Central memory CD8-positive, alpha-beta T cell (primary cell): ENCODE measurements around the gene SPATS1.
A peak's percentile ranks its signal among the peaks of the same experiment; 100 is the strongest.

ENCODE experiments used
- ATAC-seq: fragments of 150-1000 bp; cut with Tn5 transposase; replicated peaks from 2 replicates; pipeline ENCODE4 v1.10.0; 2022; ENCODE audit warnings: mild to moderate bottlenecking, moderate FRiP score, moderate number of reproducible peaks; ENCODE audit not compliant: poor library complexity, severe bottlenecking; ENCODE audit errors: extremely low read depth
- DNase-seq, 2 donors: peaks; one replicate each; pipeline ENCODE4 v3.0.0; 2021; ENCODE audit warnings: low spot score in 2 of 2
- H3K27ac Mint-ChIP-seq: one replicate; pipeline ENCODE4 v1.8.0; 2022; ENCODE audit warnings: low read depth, mild to moderate bottlenecking, moderate library complexity, mixed read lengths
- H3K27me3 Mint-ChIP-seq: one replicate; pipeline ENCODE4 v1.8.0; 2022; ENCODE audit warnings: mixed read lengths
- H3K36me3 Mint-ChIP-seq: one replicate; pipeline ENCODE4 v1.8.0; 2022; ENCODE audit warnings: mild to moderate bottlenecking, moderate library complexity, mixed read lengths; ENCODE audit not compliant: insufficient read depth
- H3K4me1 Mint-ChIP-seq: one replicate; pipeline ENCODE4 v1.8.0; 2022; ENCODE audit warnings: mixed read lengths
- H3K4me3 Mint-ChIP-seq: one replicate; pipeline ENCODE4 v1.8.0; 2022; ENCODE audit warnings: mild to moderate bottlenecking, moderate library complexity, mixed read lengths
- H3K9me3 Mint-ChIP-seq: one replicate; pipeline ENCODE4 v1.8.0; 2022; ENCODE audit warnings: mixed read lengths

SPATS1 gene

GRCh38 chr6:44359973-44360372 lies 17.5 kb downstream of the SPATS1 start:
- H3K27ac Mint-ChIP-seq, result no peak overlapping the region
- H3K9me3 Mint-ChIP-seq, result no peaks in the 10 kb centered on the region
- H3K27me3 Mint-ChIP-seq, result peaks cover 70% of the 10 kb centered on the region
- H3K4me3 Mint-ChIP-seq, result no peak overlapping the region
- no peaks in the 10 kb centered on the region for H3K36me3 Mint-ChIP-seq
- ATAC-seq, result no peak
- no peak for DNase-seq
- H3K4me1 Mint-ChIP-seq, result no peaks in the 10 kb centered on the region

DNA sequence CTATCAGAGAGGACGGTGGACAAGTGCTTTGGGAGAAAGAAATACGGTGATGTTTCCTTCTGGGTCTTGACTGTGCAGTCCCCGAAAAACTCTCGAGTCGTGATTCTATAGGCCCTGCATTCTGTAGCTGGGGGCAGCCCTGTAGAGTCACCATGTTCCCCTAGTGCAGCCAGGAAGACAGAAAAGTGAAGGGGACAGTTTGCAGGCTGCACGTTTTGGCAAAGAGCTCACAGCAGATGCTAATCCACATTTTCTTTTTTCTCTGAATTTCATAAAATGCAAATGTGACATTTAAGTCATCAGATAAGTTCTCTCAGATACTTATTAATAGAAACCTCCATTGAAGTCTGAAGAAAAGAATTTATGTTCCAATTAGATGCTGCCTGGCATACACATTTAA lies 19.5 kb downstream of the SPATS1 start:
- Mint-ChIP-seq H3K27ac (no peak overlapping the region), H3K36me3 (no peaks in the 10 kb centered on the region), H3K9me3 (no peaks in the 10 kb centered on the region), H3K27me3 (peaks cover 63% of the 10 kb centered on the region), H3K4me1 (no peaks in the 10 kb centered on the region), H3K4me3 (no peak overlapping the region)
- ATAC-seq (no peak), DNase-seq (no peak)

GRCh38 chr6:44363377-44363926 lies 21.0 kb downstream of the SPATS1 start:
- DNase-seq (no peak), ATAC-seq (no peak)
- Mint-ChIP-seq H3K4me3 (no peak overlapping the region), H3K9me3 (no peaks in the 10 kb centered on the region), H3K27ac (no peak overlapping the region), H3K27me3 (peaks cover 60% of the 10 kb centered on the region), H3K4me1 (no peaks in the 10 kb centered on the region), H3K36me3 (no peaks in the 10 kb centered on the region)

DNA sequence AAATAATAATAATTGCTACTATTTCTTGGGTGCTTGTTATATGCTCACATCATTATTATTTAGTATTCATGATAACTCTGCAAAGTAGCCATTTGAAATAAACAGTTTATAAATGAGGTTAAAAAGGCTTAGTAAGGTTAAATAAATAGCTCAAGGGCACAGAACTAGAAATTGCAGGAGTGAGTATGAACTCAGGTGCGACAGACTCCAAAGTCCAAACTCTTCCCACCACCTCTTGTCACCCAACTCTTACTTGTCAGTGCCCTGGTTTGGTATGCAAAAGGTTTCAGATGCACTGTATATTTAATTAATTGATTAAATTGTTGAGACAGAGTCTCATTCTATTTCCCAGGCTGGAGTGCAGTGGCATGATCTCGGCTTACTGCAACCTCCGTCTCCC lies 24.3 kb downstream of the SPATS1 start:
- no peaks in the 10 kb centered on the region for H3K36me3 Mint-ChIP-seq
- H3K4me3 Mint-ChIP-seq, result no peak overlapping the region
- H3K4me1 Mint-ChIP-seq, result no peaks in the 10 kb centered on the region
- ATAC-seq (no peak), DNase-seq (no peak)
- no peak overlapping the region for H3K27ac Mint-ChIP-seq
- H3K27me3 Mint-ChIP-seq, result peaks cover 62% of the 10 kb centered on the region
- H3K9me3 Mint-ChIP-seq, result no peaks in the 10 kb centered on the region

DNA sequence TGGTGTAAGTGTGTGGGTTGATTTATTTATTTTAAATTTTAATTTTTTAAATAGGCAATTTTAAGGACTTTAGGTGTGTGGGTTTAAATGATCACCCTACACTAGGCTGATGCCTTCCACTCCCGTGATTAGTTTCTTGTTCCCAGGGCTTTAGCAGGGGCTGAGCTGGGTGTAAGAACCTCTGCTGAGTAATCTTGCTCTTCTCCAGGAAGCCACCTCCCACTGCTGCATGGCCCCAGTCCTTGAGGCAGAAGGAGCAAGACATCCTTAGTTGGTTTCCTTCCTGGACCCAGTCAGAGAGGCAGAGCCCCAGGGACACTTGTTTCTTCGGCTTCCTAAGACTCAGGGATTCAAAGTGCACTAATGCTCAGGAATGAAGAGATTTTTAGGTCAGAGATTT lies 25.2 kb downstream of the SPATS1 start:
- Mint-ChIP-seq H3K27ac (no peak overlapping the region), H3K4me1 (no peaks in the 10 kb centered on the region), H3K27me3 (peaks cover 54% of the 10 kb centered on the region), H3K4me3 (no peak overlapping the region), H3K9me3 (no peaks in the 10 kb centered on the region), H3K36me3 (no peaks in the 10 kb centered on the region)
- ATAC-seq (no peak), DNase-seq (no peak)

- Mint-ChIP-seq H3K4me3 (no peak overlapping the region), H3K4me1 (no peaks in the 10 kb centered on the region), H3K9me3 (no peaks in the 10 kb centered on the region), H3K27me3 (peaks cover 40% of the 10 kb centered on the region), H3K36me3 (peaks cover 2% of the 10 kb centered on the region), H3K27ac (no peak overlapping the region)
- ATAC-seq (no peak), DNase-seq (no peak)
These were observed 30.6 kb downstream of the SPATS1 start for GRCh38 chr6:44373051-44373450.

DNA sequence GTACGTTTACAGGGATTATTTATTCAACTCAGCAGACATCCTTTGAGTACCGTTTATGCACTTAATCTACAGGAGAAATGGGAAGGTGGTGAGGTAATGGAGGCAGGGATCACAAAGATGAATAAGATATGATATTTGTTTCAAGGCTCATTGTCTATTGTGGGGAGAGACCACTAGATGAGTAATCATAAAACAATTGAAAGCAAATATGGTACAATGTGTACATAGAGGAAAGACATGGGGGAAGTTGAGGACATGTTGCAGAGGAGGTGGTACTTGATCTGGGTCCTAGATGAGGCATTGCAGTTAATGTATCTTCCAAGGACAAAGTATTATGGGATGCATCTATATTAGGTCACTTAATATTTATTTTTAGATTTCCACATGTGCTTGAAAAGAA lies 31.3 kb downstream of the SPATS1 start:
- Mint-ChIP-seq H3K4me3 (no peak overlapping the region), H3K9me3 (no peaks in the 10 kb centered on the region), H3K36me3 (peaks cover 2% of the 10 kb centered on the region), H3K27ac (no peak overlapping the region), H3K27me3 (peaks cover 36% of the 10 kb centered on the region), H3K4me1 (no peaks in the 10 kb centered on the region)
- DNase-seq, result no peak
- no peak for ATAC-seq

- Mint-ChIP-seq H3K36me3 (peaks cover 2% of the 10 kb centered on the region), H3K4me3 (no peak overlapping the region), H3K27me3 (peaks cover 36% of the 10 kb centered on the region), H3K4me1 (no peaks in the 10 kb centered on the region), H3K9me3 (no peaks in the 10 kb centered on the region), H3K27ac (no peak overlapping the region)
- no peak for DNase-seq
- no peak for ATAC-seq
These were observed 32.6 kb downstream of the SPATS1 start for GRCh38 chr6:44375071-44375470.

GRCh38 chr6:44377484-44377883 lies 35.0 kb downstream of the SPATS1 start:
- H3K4me3 Mint-ChIP-seq, result no peak overlapping the region
- H3K4me1 Mint-ChIP-seq, result no peaks in the 10 kb centered on the region
- no peaks in the 10 kb centered on the region for H3K9me3 Mint-ChIP-seq
- H3K27ac Mint-ChIP-seq, result no peak overlapping the region
- no peak for DNase-seq
- ATAC-seq, result no peak
- peaks cover 2% of the 10 kb centered on the region for H3K36me3 Mint-ChIP-seq
- peaks cover 37% of the 10 kb centered on the region for H3K27me3 Mint-ChIP-seq

- Mint-ChIP-seq H3K36me3 (peaks cover 2% of the 10 kb centered on the region), H3K4me3 (no peak overlapping the region), H3K4me1 (no peaks in the 10 kb centered on the region), H3K9me3 (no peaks in the 10 kb centered on the region), H3K27me3 (peaks cover 37% of the 10 kb centered on the region), H3K27ac (no peak overlapping the region)
- no peak for ATAC-seq
- no peak for DNase-seq
These were observed 35.5 kb downstream of the SPATS1 start for GRCh38 chr6:44377971-44378370.

DNA sequence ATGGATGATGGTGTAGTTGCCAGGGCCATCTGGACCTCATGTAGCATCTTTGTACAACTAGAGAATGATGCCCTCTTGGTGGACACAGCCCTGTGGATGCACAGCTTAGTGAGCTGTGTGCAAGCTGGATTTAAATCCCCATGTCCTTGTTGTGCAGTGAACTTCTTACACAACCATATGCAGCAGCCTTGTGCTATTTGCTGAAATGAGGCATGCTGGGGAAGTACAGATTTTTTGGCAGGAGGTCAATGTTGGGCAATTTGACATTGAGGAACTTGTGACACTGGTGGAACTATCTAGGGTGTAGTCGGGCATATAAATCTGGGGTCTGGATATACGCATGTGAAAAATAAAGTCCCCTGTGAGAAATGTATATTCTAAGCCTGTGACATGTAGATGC lies 39.3 kb downstream of the SPATS1 start:
- Mint-ChIP-seq H3K36me3 (no peaks in the 10 kb centered on the region), H3K9me3 (no peaks in the 10 kb centered on the region), H3K4me3 (no peak overlapping the region), H3K4me1 (peaks cover 6% of the 10 kb centered on the region), H3K27ac (no peak overlapping the region), H3K27me3 (peaks cover 22% of the 10 kb centered on the region)
- no peak for ATAC-seq
- DNase-seq, result no peak

- peak overlapping the region; percentile 97 for H3K4me3 Mint-ChIP-seq
- H3K9me3 Mint-ChIP-seq, result no peaks in the 10 kb centered on the region
- H3K36me3 Mint-ChIP-seq, result peaks cover 26% of the 10 kb centered on the region
- peak overlapping the region; percentile 94 for H3K27ac Mint-ChIP-seq
- H3K27me3 Mint-ChIP-seq, result peaks cover 6% of the 10 kb centered on the region
- DNase-seq, result no peak
- H3K4me1 Mint-ChIP-seq, result peaks cover 44% of the 10 kb centered on the region
- ATAC-seq, result no peak
These were observed 44.0 kb downstream of the SPATS1 start for GRCh38 chr6:44386364-44386928.

DNA sequence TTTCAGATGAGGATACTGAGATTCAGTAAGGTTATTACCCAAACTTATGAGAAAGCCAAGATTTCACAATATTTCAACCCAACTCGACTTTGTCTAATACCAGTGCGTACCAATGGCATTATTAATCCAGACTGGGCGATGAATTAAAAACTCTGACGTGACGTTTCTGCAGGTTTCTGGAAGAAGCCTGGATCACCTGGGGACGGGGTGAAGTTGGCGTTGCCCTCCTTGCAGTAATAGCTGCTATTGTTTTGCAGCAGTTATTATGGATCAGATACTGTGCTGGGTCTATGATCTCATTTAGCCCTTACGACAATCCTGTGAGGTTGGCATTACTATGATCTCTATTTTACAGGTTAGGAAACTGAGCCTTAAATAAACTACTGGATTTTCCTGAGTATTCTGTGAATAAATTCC lies 44.5 kb downstream of the SPATS1 start:
- Mint-ChIP-seq H3K9me3 (no peaks in the 10 kb centered on the region), H3K27me3 (peaks cover 1% of the 10 kb centered on the region), H3K36me3 (peaks cover 31% of the 10 kb centered on the region), H3K4me3 (peak overlapping the region; percentile 97), H3K27ac (peak overlapping the region; percentile 94), H3K4me1 (peaks cover 49% of the 10 kb centered on the region)
- DNase-seq (no peak), ATAC-seq (peak; percentile 16)
